GM12892 (cell line): ENCODE data around the gene ANKS1B.

Experiments used
- POLR2A ChIP-seq: IDR thresholded peaks from 2 replicates; pipeline ENCODE4 v1.6.1; 2011; ENCODE audit warnings: low read depth, low read length, control low read depth
- TAF1 ChIP-seq: IDR thresholded peaks from 2 replicates; pipeline ENCODE4 v1.6.1; 2011; ENCODE audit warnings: low read depth, mild to moderate bottlenecking, control low read depth, low read length, borderline replicate concordance

DNA sequence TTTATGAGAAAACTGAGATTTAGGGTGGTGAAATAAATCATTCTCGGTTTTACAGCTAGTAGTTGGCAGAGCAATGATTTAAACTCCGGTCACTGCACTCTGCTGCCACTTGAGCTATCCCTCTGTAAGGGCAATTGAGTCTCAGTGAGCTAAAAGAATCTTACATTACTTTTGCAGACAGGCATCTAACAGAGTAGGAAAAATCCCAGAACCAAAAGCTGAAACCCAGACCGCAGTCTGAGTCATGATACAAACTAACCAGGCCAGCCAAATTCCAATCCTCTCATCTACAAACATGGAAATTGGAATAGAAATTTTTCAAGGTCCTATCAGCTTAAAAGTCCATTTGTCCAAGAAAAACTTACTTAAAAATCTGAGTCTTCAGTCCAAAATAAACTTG lies 73.7 kb downstream of the ANKS1B start:
- TF ChIP-seq POLR2A: no peak
- no peak for TF ChIP-seq TAF1
